Measurements from ENCODE around the gene TRIM67.
"Not testable (repeated sequence)": the region's sequence is repeated elsewhere in the genome, so short reads cannot be mapped to it uniquely, and the experiment has no call there.

TRIM67 gene

DNA sequence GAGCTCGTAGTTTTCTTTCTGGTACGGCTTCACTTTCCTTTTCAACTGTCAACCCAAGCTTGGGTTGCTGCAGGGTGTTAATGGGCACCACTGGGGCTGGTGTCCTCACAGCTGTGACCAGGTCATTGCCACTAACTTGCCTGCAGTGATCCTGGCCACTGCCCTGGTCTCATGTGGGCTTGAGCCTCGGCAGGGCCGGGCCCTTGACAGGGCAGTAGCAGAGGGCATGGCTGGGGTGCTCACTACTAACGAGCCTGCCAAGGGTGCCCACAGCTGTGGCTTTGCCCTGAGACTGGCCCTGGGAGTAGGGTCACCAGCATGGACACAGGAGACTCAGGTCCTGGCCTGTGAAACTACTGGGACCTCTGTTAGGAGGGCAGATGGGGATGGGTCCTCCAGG lies 47.7 kb downstream of the TRIM67 start:
- DNase-seq, result no peak

DNA sequence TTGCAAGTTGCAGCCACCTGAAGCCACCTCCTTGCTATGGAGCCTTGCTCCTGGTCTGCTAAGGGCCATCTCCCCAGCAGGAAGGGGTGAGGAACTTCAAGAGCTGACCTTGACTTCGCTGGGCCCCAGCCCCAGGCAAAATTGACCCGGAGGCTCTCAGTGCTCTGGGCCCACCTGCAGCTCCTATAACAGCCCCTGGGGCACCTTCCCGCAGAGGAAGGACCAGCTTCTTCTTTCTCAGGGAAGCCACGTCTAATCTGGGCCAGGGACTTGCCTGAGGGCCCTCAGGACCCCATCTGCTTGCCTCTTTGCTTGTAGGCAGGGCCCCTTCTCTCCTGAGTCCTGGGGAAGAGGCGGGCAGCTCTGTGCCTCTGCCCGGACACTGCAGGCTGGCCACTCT lies 48.3 kb downstream of the TRIM67 start:
- no peak for DNase-seq

DNA sequence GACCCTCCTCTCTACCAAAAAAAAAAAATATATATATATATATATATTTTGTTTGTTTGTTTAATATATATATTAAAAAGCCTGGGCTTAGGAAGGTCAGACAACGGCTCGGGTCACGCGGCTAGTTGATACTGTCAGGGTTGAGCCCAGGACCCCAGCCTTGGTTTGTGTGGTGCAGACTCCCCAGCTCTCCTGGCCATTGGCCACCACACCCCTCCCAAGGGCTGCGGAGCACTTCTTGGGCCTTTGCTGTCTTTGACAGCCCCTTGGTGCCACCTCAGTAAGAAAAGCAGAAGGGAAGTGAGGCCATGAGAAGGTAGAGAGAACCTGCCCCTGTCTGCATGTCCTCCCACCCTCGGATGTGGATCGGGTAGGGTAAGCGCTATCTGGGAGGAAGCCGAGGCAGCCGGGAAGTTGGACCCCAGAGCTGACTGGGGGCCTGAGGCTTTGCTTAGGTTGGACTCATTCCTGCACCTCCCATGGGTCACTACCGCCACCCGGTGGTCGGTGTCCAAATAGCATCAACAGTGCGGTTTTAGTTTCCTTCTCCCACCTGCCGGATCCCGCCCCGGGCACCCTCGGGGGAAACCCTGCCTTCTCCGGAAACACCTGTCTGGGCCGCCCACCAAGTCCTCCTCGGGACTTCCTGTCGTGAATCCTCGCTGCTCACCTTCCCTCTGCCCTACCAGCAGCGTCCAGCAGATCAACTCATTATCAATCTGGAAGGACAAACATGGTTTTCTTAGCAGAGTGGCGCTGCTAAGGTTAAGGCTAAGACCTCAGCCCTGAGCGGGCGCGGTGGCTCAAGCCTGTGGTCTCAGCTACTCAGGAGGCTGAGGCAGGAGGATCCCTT lies 49.4 kb downstream of the TRIM67 start:
- DNase-seq, result peak; percentile 49 to 96

DNA sequence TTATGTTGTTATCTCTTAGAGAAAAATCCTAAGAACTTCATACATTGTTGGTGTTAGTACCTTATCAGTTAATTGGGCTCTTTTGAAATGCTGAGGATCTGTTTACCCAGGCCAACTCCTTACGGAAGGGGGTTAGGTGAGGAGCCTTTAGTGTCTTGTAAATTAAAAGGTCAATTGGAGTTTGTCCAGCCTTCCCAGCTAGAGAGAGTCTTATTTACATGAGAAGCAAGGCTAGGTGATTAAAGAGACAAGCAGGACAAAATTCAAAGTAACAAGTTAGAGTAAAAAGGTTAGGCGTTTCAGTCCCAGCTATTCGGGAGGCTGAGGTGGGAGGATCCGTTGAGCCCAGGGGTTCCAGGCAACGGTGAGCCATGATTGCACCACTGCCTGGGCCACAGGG lies 50.4 kb downstream of the TRIM67 start:
- not testable (repeated sequence) for DNase-seq

DNA sequence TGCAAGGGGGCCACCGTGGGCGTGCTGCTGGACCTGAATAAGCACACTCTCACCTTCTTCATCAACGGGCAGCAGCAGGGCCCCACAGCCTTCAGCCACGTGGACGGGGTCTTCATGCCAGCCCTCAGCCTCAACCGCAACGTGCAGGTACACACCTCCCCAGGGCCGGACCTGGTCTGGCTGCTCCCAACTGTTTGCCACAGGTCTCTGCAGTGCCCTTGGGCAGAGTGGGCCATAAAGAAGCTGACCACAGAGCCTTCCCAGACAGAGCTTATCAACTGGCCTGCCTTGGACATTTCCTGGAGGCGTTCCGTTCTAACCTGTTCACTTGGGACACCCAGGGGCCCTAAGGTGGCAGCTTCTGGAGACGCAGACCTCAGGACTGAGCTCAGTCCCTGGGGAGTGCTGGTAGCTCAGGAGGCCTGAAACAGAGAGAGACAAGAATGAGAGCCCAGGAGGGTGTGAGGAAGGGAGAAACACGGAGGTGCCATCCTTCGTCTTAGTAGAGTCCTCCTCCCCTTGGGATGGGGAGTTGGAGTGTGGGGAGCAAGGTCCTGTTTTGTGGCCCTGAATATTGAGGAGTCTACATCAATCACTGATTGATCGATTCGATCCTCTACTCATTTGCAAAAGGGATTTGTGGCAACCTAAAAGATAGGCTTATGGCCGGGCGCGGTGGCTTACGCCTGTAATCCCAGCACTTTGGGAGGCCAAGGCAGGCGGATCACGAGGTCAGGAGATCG lies 52.1 kb downstream of the TRIM67 start:
- DNase-seq, result no peak

DNA sequence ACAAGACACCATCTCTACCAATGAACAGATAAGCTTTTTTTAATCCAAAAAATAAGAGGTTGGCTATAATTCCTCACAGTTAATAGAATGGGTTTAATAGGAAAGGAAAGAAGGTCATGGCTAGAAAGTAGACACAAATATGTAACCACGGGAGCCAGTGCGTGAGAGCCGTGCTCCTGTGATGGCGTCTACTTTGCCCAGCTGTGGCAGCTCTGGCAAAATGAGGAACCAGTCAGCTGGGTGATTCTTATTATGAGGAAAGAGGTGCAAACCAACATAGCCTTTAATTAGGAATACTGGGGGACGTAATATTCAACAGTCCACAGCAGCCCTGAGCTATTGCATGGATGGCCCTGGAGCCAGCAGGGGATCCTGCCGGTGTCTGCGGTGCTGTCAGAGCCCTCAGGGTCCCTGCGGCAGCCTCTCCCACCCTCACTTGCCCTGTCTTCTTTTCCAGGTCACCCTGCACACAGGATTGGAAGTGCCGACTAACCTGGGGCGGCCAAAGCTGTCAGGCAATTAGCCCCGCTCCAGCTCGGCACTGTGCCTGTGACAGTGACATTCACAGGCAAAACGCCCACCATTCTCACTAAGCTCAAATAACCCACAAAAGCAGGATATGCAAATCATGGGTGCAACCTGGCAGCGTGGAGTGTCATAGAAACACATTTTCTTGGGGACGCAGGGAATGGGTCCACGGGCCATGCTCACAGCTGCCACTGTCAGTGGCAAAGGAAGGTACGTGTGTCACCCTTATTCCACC lies 53.2 kb downstream of the TRIM67 start:
- peak in 1 of 2 donors; percentile 29 for DNase-seq

DNA sequence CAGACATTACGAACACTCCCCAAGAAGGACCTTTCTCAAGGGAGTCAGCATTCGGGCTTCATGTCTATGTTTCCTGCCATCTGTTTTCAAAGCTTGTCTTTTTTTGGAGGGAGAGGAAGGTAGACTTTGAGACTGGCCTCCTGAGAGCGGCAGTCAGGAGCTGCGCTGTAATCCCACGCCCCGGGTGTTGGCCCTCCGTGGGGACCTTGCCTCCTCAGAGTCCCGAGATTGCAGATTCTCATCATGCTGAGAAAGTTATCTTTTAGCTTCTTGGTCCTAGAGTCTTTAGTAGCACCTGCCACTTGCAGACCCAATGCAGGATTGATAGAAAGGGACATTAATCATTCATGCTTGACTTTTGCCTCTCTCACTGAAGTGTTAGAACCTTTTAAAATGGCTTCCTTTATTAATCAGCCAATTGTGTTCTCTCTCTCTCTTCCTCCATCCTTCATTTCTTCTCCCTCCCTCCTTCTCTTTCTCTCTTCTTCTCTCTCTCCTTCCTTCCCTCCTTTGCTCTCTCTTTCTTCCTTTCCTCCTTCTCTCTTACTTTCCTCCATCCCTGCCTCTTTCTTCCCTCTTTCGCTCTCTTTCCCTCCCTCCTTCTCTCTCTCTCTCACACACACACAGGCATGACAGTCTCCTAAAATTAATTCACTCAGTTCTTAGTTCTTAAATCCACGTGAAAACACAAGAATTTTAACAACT lies 54.0 kb downstream of the TRIM67 start:
- DNase-seq, result no peak

DNA sequence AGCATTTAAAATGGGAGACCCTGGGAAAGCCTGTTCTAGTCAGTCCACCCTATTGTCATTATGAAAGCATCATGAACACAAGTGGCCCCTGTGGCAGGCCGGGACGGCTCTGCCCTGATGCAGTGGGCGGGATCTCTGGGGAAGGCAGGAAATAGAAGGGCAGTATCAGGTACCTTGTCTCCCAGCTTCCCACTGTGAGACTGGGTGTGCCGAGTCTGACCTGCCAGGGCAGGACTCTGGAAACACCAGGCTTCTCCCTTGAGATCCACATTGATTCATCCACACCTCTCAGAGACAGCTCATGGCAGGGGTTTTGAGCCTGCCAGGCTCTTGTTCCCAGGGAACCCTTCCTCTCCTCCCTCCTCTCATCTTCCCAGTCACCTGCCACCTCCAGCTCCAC lies 54.6 kb downstream of the TRIM67 start:
- no peak for DNase-seq

DNA sequence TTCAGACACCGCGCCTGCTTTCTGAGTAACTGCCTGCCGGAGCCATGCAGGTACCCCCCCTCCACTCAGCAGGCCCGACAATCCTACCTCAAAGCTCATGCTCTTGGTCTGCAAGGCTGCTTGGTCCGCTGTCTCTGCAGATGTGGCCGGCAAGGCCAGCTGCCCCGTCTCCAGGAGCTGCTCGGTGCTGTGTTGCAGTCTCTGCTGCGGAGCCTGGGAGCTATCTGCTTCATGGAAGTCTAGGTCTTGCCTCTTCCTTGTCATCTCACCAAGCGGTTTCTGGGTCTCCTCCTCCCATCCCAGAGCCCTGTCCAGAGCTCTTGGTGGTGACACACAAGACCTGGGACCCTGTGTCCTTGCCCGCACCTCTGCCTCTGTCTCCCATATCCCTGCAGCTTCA lies 55.2 kb downstream of the TRIM67 start:
- no peak for DNase-seq

DNA sequence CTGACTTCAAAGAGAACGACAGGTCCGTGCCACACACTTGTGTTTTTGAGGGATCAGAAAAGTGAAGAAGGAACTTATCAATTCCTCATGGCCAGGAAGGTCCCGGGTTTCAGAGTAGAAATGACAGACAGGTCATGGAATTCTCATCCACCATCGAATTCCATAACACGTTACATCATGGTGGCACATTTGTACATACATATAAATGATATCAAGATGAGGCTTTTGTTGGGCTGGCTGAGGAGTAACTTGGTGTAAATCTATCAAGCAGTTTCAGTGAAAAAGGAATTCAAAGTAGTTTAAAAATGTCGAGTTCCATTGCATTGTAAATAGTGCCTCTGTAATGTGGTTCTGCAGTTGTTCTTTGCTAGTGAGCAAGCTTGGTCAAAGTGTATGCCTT lies 56.2 kb downstream of the TRIM67 start:
- DNase-seq, result no peak

DNA sequence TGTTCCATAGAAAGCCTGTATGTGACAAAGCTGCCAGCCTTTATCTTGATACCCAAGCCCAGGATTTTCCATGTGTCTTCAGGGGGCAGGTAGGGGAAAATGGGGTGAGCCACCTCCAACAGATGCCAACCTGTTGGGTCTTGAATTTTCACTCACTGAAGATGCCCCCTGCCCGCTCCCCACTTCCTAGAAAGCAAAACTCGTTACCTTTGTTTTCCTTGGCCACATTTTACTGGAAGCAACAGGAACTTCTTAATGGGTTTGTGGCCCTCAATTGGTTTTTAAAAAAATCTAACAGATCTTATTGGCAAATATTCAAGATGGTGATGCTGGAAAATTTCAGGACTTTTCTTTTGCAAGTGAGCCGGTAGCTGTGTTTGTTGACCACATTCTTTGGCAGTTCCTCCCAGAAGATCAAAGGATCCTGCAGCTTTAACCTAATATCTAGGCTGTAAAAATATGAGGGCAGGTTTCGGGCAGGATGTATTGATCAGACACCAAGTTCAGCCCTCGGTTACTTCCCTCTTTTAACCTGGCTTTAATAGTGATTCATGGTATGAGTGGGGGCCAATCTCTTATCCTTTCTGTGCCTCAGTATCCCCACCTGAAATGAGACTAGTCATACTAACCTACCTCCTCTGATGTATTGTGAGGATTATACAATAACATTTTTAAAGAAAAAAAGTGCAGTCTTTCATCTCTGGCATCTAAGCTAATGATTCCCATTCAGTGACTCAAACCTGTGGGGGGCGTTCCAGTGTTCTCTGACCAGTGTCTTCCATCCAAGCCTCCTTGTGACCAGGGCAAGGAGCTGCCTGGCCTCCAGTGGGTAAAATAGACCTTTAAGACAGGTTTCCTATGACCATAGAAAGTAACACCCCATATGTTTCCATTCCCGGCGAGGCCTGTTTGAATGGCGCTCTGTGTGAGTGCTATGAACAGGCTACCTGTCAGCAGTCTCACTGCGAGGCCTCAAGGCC lies 57.9 kb downstream of the TRIM67 start:
- no peak for DNase-seq

DNA sequence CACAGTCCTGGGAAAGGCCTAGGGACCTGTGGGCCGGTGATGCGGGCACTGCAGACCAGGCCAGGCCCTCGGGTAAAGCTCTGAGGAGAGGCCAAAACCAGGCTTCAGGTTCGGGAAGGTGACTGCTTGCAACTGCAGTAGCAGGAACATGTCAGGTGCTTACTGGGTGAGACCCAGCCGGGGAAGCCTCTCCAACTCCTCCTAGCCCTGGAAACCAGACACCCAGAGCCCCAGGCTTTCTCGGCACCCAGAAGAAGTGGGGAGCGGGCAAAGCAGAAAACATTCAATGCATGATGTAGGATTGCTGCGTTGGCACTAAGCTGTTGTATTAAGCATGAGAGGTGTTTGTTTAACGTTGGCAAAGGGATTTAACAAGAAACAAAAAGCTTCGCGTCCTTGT lies 58.9 kb downstream of the TRIM67 start:
- no peak for DNase-seq

DNA sequence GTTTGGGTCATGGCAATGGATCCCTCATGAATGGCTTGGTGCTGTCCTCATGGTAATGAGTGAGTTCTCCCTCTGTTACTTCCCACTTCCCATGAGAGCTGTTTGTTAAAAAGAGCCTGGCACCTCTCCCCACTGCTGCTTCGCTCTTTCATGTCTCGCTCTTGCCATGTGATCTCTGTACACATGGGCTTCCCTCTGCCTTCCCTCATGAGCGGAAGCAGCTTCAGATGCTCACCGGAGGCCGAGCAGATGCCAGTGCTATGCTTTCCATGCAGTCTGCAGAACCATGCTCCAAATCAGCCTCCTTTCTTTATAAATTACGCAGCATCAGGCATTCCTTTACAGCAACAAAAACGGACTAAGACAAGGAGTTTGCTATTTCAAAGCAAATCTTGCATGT lies 64.3 kb downstream of the TRIM67 start:
- no peak for DNase-seq

DNA sequence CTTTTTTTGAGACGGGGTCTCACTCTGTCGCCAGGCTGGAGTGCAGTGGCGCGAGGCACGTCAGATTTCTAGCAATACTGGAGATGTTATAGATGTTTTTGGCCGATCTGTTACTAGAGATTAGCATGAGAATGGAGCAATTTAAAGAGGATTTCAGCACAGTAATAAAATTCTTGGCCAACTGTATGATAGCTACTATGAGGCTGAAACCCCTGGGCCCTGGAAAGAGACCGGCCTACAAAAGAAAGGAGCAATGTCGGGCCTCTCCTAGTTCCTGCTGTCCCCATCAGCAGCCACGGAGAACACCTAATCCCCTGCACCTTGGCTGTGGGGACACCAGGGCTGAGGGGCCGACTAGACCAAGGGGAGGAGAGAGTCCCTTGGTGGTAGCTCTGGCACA lies 69.7 kb downstream of the TRIM67 start:
- DNase-seq, result no peak

DNA sequence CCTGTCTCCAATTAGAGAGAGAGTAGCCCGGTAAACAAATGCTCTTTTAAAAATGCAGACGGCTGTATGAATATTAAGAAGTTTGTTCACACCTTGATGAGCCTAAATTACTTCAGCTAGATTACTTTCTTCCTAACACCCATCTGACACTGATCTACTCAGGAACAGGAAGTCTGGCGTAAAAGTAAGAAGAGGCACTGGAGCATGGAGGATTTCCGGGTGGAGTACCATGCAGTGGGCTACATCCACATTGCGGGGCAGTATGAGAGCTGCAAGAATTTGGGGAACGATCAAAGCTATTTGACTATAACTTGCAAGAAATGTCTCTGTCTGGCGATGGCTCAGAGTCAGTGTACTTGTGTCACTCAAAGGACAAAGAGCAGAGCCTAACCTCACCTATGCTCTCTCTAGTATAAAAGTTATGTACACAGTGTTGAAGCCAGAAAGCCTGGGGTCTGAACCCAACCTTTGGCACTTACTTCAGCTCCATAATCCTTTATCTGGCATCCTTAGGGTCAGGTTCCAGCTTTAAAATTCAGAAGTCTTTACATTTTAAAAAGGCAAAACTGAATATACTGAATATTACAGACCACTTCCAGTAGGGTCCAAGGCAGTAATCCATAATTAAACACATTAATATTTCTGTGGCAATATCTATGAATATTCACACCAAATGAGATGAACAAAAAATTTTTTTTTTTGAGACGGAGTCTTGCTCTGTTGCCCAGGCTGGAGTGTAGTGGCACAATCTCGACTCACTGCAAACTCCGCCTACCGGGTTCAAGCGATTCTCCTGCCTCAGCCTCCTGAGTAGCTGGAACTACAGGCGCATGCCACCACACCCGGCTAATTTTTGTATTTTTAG lies 71.2 kb downstream of the TRIM67 start:
- no peak for DNase-seq

DNA sequence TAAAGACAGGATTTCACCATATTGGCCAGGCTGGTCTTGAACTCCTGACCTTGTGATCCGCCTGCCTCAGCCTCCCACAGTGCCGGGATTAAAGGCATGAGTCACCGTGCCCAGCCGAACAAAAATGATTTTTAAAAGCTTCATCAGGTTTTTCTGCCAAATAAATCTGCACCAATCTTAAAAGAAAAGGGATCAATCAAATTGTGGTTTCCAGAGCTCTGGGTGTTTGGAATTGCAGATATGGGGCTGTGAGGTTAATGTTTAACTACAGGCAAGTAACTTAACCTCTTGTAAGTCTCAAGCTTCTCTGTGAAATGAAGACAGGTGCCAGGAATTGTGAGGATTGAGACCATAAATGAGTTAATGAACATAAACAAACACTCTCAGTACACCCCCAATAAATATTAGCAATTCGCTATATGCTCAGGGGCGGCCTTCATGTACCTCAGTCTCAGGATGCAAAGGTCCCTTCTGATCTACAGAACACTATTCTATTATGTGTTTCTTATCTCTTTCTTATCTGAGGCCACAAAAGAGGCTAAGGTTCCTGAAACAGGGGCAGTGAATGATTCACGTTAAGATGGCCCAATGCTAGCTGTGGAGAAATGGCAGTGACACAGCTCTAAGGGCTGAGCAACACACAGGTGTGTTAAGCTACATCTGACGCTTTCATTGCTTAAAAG lies 72.0 kb downstream of the TRIM67 start:
- no peak for DNase-seq

DNA sequence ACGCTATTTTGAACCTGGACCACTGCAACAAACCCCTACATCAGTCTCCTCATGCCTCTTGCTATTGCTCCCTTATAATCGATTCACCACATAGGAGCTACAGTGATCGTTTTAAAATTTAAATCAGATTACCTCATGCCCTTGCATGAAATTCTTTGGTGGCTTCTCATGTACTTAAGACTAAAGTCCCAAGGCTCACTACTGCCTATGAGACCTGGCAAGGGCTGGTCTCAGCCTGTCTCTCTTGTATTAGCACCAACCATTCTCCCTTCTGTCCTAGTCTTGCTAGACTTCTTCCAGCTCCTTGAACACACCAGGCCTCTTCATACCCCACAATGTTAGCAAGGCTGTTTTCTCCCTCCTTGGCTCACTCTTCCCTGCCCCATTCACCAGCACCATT lies 72.6 kb downstream of the TRIM67 start:
- DNase-seq, result no peak

DNA sequence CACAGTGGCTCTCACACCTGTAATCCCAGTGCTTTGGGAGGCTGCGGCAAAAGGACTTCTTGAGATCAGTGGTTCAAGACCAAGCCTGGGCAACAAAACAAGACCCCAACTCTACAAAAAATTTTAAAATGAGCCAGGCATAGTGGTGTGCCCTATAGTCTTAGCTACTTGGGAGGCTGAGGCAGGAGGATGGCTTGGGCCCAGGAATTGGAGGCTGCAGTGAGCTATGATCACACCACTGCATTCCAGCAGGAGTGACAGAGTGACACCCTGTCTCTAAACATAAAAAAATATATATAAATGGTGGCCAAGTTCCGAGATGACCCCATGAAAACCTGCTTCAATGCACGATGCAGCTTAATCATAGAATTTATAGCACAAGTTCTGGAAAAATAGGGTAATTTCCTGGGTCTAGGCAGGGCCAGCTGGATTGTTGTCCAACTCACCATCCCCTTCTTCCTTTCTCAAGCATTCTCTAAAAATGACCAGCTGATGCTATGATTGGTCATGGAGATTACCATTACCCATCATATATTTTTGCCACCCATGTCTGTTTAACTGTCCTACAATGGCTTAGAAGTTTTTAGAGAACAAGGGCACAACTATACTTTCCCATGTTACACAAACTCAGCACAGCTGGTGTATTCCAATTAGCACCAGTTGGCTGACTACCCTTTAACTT lies 73.8 kb downstream of the TRIM67 start:
- no peak for DNase-seq

DNA sequence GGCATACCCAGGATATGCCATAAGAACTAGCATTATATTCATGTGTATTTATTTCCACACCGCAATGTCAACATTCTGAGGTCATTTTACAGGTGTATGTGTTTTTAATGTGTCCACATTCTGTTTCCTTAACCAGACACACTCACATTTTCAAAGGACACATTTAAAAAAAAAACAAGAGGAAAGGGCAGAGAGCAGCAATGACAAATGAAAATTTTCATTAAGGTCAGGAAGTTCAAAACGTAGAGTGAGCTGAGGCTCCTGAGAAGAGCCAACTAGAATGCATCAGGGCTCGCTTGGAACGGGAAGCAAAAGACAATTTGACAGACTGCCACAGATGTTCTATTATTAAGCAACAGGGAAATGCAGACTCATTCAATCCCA lies 74.3 kb downstream of the TRIM67 start:
- DNase-seq, result no peak

DNA sequence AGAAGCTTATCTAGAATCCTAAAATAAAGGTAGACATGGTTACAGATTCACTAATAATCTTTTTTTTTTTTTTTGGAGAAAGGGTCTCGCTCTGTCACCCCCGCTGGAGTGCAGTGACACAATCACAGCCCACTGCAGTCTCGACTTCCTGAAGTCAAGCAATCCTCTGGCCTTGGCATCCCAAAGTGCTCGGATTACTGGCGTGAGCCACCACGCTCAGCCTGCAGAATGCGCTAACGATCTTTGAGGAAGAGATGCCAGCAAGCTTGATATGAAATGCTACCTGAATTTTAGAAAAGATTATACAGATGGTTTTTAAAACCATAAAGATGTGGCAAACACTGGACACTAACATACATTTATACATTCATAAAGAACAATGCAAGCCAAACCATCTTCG lies 75.1 kb downstream of the TRIM67 start:
- DNase-seq, result no peak

All from inflammatory macrophage treated with lipopolysaccharide for 1 hour (primary cell).